Activated CD4-positive, alpha-beta memory T cell treated with anti-CD3 and anti-CD28 coated beads for 36 hours (primary cell): Measurements from ENCODE around the gene SLC35A3. TPM values are rescaled to one million over a fixed set of nuclear protein-coding genes. Genes with fewer than 3 reads are reported as not detected.
A peak's percentile ranks its signal among the peaks of the same experiment; 100 is the strongest.
"Not testable (repeated sequence)": the region's sequence is repeated elsewhere in the genome, so short reads cannot be mapped to it uniquely, and the experiment has no call there.

ENCODE experiments used
- CTCF ChIA-PET: fragments of 350-600 bp; sonication (Branson Sonifier 250); formaldehyde crosslinking; loops from one replicate; lab custom pipeline; 2021; ENCODE audit warnings: antibody characterized with exemption, inconsistent platforms; lab: Charles Lee
- POLR2A ChIA-PET: fragments of 350-600 bp; sonication (Branson Sonifier 250); formaldehyde crosslinking; loops from one replicate; lab custom pipeline; 2021; ENCODE audit warnings: antibody characterized with exemption; lab: Charles Lee
- DNase-seq: peaks from one replicate; pipeline ENCODE4 v3.0.0-alpha.2; 2020
- H3K27ac Mint-ChIP-seq: one replicate; pipeline ENCODE4 v1.8.0; 2021; ENCODE audit warnings: mixed read lengths
- H3K27me3 Mint-ChIP-seq: one replicate; pipeline ENCODE4 v1.8.0; 2021; ENCODE audit warnings: mixed read lengths
- H3K36me3 Mint-ChIP-seq: one replicate; pipeline ENCODE4 v1.8.0; 2021; ENCODE audit warnings: mixed read lengths
- H3K4me1 Mint-ChIP-seq: one replicate; pipeline ENCODE4 v1.8.0; 2021; ENCODE audit warnings: low read depth, mixed read lengths
- H3K4me3 Mint-ChIP-seq: one replicate; pipeline ENCODE4 v1.8.0; 2021; ENCODE audit warnings: mild to moderate bottlenecking, mixed read lengths
- H3K9me3 Mint-ChIP-seq: one replicate; pipeline ENCODE4 v1.8.0; 2021; ENCODE audit warnings: mixed read lengths
- intact Hi-C: fragments of 100-400 bp; cut with micrococcal nuclease; formaldehyde crosslinking; loops from one replicate; pipeline ENCODE4 v1.15.1; 2023
- total RNA-seq, 2 experiments: library from RNA; stranded (reverse); gene quantifications; one replicate each; pipeline ENCODE4 v1.2.3, GENCODE V29; 2021

SLC35A3 gene
- total RNA-seq, 2 experiments from 2014 or later = 16.5 to 18.3 TPM

DNA sequence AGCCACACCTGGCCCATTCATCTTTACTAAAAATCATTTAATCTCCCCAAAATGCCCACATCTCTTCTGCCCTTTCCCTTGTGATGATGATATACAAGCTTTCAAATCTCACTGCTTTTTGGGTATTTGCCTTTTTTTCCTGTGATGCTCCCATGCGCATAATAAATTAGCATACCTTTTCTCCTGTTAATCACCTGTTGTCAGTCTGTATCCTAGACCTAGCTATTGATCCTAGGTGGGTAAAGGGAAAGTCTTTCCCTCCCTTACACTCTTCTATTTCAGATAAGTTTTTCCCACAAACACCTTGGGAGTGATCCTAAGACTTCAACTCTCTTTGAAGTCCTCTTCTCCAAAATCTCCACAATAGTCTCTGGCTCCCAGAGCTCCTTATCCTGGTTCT, 12.0 kb upstream of the SLC35A3 start:
- Mint-ChIP-seq H3K4me3 (no peak overlapping the region), H3K27me3 (no peaks in the 10 kb centered on the region), H3K9me3 (no peaks in the 10 kb centered on the region), H3K36me3 (no peaks in the 10 kb centered on the region), H3K27ac (no peak overlapping the region), H3K4me1 (no peaks in the 10 kb centered on the region)
- intact Hi-C loops = no loop called here
- ChIA-PET POLR2A (interaction anchor here (0.6 kb wide), 1 partner anchor 1155 kb away, joined by 3 read pairs; no protein-coding TSS in a partner anchor), CTCF (no interaction called here)
- DNase-seq = no peak

DNA sequence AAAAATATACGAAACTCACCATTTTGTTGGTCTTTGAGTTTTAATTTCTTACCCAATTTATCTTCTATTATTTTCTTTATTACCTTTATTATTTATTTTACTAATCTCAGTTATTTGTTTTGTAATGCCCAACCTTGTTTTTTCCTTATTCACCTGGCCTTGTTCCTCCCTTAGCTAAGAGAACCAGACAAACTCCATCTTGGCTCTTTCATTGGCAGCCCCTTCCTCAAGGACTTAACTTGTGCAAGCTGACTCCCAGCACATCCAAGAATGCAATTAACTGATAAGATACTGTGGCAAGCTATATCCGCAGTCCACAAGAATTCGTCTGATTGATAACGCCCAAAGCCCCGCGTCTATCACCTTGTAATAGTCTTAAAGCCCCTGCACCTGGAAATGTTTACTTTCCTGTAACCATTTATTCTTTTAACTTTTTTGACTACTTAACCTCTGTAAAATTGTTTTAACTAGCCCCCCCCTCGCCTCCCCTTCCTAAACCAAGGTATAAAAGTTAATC, 10.5 kb upstream of the SLC35A3 start:
- DNase-seq, intact Hi-C loops, H3K4me1 Mint-ChIP-seq, H3K4me3 Mint-ChIP-seq, H3K9me3 Mint-ChIP-seq, CTCF ChIA-PET, POLR2A ChIA-PET, H3K36me3 Mint-ChIP-seq, H3K27me3 Mint-ChIP-seq, H3K27ac Mint-ChIP-seq: not testable (repeated sequence)

DNA sequence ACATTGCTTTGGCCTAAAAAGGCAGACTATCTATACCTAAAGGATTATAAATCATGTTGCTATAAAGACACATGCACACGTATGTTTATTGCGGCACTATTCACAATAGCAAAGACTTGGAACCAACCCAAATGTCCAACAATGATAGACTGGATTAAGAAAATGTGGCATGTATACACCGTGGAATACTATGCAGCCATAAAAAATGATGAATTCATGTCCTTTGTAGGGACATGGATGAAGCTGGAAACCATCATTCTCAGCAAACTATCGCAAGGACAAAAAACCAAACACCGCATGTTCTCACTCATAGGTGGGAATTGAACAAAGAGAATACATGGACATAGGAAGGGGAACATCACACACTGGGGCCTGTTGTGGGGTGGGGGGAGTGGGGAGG, 9.5 kb upstream of the SLC35A3 start:
- DNase-seq, H3K27me3 Mint-ChIP-seq, H3K4me3 Mint-ChIP-seq, H3K36me3 Mint-ChIP-seq, H3K9me3 Mint-ChIP-seq, CTCF ChIA-PET, POLR2A ChIA-PET, H3K27ac Mint-ChIP-seq, H3K4me1 Mint-ChIP-seq: not testable (repeated sequence)
- intact Hi-C loops = loop anchor here (10.0 kb wide), 1 partner anchor 495 kb away; no protein-coding TSS in a partner anchor

DNA sequence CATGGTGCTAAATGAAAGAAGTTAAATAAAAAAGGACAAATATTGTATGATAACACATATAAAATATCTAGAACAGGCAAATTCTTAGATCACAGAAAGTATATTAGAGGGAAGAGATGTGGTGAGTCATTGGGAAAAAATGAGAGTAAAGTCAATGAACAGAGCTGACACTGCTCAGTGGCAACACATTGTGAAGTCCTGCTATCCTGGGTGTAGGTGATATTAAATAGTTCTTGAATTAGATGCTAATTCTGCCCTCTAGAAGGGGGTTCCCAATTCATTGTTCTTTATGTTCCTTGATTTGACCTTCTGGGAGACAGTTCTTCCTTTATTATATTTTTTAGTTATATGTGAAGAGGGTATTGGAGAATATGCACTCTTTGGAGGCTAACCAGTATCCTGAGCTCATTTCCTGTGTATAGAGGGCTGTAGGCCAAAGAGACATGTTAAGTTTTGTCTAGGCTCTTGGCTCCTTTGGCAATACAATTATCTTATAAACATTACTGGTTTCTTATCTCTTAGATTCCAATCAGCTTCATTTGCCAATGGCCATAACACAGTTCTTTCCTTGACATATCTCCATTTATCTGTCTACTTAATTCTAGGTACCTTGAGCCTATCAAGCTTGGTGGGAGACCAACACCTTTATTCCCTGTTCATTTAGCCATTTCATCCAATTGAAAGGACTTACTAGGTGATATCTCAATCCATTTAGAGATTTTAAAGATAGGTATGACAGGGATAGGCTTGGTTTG, 6.6 kb upstream of the SLC35A3 start:
- POLR2A ChIA-PET = no interaction called here
- peaks cover under 1% of the 10 kb centered on the region for H3K4me1 Mint-ChIP-seq
- no peak overlapping the region for H3K27ac Mint-ChIP-seq
- CTCF ChIA-PET = no interaction called here
- H3K4me3 Mint-ChIP-seq = no peak overlapping the region
- H3K9me3 Mint-ChIP-seq = no peaks in the 10 kb centered on the region
- no peaks in the 10 kb centered on the region for H3K27me3 Mint-ChIP-seq
- intact Hi-C loops = loop anchor here (10.0 kb wide), 1 partner anchor 492 kb away; no protein-coding TSS in a partner anchor
- no peak for DNase-seq
- no peaks in the 10 kb centered on the region for H3K36me3 Mint-ChIP-seq

DNA sequence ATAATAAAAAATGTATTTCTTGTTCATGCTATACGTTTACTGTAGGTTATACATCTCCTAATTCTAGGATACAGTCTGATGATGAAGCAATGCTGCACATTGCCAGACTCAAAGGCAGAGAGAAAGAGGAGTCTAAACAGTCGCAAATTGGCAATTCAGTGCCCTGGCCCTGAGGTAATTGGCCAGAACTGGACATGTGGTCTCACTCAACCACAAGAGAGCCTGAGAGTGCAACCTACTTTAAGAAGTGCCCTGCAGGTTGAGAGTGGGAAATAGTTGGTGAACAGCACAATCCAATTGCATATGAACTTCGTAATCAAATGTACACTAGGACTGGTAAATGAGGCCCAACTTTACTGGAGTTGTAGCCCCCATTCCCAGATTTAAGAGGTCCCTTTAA, 5.0 kb upstream of the SLC35A3 start:
- no peaks in the 10 kb centered on the region for H3K27me3 Mint-ChIP-seq
- H3K4me1 Mint-ChIP-seq = peaks cover 6% of the 10 kb centered on the region
- no peaks in the 10 kb centered on the region for H3K9me3 Mint-ChIP-seq
- ChIA-PET POLR2A (no interaction called here), CTCF (no interaction called here)
- DNase-seq = no peak
- no peak overlapping the region for H3K27ac Mint-ChIP-seq
- intact Hi-C loops = loop anchor here (10.0 kb wide), 1 partner anchor 490 kb away; no protein-coding TSS in a partner anchor
- H3K4me3 Mint-ChIP-seq = no peak overlapping the region
- no peaks in the 10 kb centered on the region for H3K36me3 Mint-ChIP-seq

DNA sequence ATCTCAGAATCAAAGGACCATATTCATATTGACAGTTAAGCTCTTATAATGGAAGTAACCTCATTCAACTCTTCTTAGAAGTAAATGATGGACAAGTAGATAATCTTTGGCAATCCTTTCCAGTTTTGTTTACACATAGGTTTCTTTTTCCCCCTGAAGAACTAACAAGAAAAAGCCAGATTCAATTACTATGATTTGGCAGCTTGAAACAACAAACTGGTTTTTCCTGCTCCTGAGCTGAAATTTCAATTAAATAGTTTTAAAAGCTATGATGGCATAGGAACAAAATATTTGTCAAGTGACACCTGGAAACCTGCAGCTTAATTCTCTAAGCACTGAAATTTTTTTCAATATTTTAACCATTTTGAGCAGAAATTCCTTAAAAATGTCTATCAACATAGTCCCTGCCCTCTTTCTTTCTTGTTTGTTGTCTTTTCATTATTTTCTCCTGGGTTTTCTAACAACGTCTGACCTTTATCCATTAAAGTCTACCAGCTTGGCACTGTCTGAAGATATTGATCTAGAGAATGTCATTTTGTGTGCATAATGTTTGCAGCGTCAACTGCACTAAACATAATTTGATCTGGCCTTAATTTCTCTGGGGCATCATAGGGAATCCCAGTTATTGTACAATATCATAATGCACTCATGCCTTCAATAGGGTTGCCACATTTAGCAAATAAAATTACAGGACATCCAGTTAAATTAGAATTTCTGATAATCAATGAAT, 4.0 kb upstream of the SLC35A3 start:
- Mint-ChIP-seq H3K4me1 (peaks cover 11% of the 10 kb centered on the region), H3K27ac (no peak overlapping the region), H3K36me3 (no peaks in the 10 kb centered on the region), H3K9me3 (no peaks in the 10 kb centered on the region), H3K27me3 (no peaks in the 10 kb centered on the region), H3K4me3 (no peak overlapping the region)
- no peak for DNase-seq
- intact Hi-C loops = loop anchor here (10.0 kb wide), 1 partner anchor 489 kb away; no protein-coding TSS in a partner anchor
- ChIA-PET CTCF (no interaction called here), POLR2A (no interaction called here)

DNA sequence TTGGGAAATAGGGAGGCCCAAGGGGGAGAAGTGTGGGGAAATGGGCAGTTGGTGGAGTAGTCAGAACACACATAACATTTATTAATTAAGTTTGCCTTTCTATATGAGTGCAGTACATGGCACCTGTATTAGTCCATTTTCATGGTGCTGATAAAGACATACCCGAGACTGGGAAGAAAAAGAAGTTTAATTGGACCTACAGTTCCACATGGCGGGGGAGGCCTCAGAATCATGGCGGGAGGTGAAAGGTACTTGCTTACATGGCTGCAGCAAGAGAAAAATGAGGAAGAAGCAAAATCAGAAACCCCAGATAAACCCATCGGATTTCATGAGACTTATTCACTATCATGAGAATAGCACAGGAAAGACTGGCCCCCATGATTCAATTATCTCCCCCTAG, 1.6 kb upstream of the SLC35A3 start:
- CTCF ChIA-PET = no interaction called here
- Mint-ChIP-seq H3K36me3 (no peaks in the 10 kb centered on the region), H3K4me1 (peaks cover 18% of the 10 kb centered on the region), H3K4me3 (no peak overlapping the region), H3K27ac (no peak overlapping the region), H3K9me3 (no peaks in the 10 kb centered on the region), H3K27me3 (no peaks in the 10 kb centered on the region)
- POLR2A ChIA-PET = no interaction called here
- DNase-seq = no peak
- intact Hi-C loops = loop anchor here (10.0 kb wide), 1 partner anchor 487 kb away; no protein-coding TSS in a partner anchor

DNA sequence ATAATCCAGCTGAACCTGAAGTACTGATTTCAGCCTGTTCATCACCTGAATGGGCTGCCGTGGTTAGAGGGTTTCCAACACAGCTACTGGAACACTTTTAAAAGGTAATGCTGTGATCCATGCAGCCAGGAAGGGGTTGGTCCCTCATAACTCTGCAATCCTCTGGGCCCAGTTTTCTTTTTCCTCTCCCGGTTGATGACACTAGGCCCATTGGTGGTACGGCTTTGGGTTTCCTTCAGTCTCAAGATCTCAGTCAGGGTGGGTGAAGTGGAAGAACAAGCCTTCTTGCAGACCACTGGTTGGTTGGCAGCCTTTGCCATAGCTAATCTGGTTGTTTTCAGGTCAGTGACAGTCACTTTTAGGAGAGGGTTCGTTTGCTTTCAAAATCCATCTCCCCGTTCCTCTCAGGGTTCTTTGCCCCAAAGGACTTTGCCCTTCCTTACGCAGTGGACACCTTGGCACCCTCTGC, 502 bp upstream of the SLC35A3 start:
- Mint-ChIP-seq H3K36me3 (no peaks in the 10 kb centered on the region), H3K9me3 (no peaks in the 10 kb centered on the region), H3K4me1 (peaks cover 18% of the 10 kb centered on the region), H3K4me3 (peak overlapping the region; percentile 100), H3K27ac (peak overlapping the region; percentile 82), H3K27me3 (no peaks in the 10 kb centered on the region)
- ChIA-PET POLR2A (interaction anchor here (0.6 to 1.6 kb wide), 5 partner anchors 29 to 474 kb away, joined by 3 to 12 read pairs (median 3); a partner anchor contains a TSS), CTCF (interaction anchor here (1.0 to 1.4 kb wide), 3 partner anchors 56 to 494 kb away, joined by 3 read pairs; a partner anchor contains a TSS)
- no peak for DNase-seq
- intact Hi-C loops = loop anchor here (10.0 kb wide), 1 partner anchor 486 kb away; no protein-coding TSS in a partner anchor

DNA sequence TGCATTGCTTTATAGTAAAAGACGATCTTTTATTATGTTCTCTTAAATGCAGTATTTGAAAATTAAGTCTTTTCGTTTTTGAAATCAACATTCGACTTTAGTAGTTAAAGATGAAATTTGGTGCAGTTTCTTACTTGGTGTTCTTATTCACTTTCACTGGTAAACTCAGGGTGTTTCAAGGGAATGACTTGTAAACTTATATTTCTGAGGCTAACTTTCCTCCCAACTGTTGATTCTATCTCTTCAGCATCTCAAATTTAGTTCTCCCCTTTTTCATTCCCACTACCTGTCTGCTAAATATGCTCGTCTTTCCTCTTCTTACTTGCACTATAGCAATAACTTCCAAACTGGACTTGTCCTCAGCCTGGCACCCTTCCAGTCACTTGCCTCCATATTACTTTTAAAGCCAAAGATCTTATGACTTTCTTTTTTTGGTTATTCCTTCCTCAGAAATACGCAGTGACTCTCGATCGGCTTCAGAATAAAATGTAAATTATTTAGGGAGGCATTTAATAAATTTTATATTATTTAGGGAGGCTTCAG, 988 bp downstream of the SLC35A3 start:
- intact Hi-C loops = loop anchor here (1.0 to 5.0 kb wide), 5 partner anchors 67 to 382 kb away; partner anchors contain the start of genes AGL, CDC14A and TRMT13
- peak overlapping the region; percentile 100 for H3K4me3 Mint-ChIP-seq
- H3K36me3 Mint-ChIP-seq = peaks cover 4% of the 10 kb centered on the region
- CTCF ChIA-PET = interaction anchor here (0.9 to 1.4 kb wide), 2 partner anchors 67 to 488 kb away, joined by 3 to 7 read pairs; a partner anchor contains a TSS
- H3K27me3 Mint-ChIP-seq = no peaks in the 10 kb centered on the region
- H3K27ac Mint-ChIP-seq = peak overlapping the region; percentile 69
- POLR2A ChIA-PET = interaction anchor here (1.3 to 1.6 kb wide), 3 partner anchors 27 to 162 kb away, joined by 3 to 12 read pairs (median 3); partner anchors contain the start of gene TRMT13
- H3K4me1 Mint-ChIP-seq = peaks cover 18% of the 10 kb centered on the region
- no peak for DNase-seq
- no peaks in the 10 kb centered on the region for H3K9me3 Mint-ChIP-seq

DNA sequence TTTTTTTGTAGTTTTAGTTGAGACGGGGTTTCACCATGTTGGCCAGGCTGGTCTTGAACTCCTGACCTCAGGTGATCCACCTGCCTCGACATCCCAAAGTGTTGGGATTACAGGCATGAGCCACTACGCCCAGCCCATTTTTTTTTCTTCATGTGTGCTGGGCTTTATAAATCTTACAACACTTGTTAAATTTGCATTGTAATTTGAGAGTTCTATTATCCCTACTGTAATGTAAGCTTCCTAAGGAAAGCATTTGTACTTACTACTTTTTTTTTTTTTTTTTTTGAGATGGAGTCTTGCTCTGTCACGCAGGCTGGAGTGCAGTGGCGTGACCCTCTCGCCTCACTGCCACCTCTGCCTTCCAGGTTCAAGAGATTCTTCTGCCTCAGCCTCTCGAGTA, 2.3 kb downstream of the SLC35A3 start:
- intact Hi-C loops = loop anchor here (5.0 kb wide), 2 partner anchors 165 to 380 kb away; partner anchors contain the start of gene CDC14A
- CTCF ChIA-PET, H3K27me3 Mint-ChIP-seq, H3K4me3 Mint-ChIP-seq, H3K27ac Mint-ChIP-seq, H3K9me3 Mint-ChIP-seq, POLR2A ChIA-PET, DNase-seq, H3K36me3 Mint-ChIP-seq: not testable (repeated sequence)
- peaks cover 18% of the 10 kb centered on the region for H3K4me1 Mint-ChIP-seq

DNA sequence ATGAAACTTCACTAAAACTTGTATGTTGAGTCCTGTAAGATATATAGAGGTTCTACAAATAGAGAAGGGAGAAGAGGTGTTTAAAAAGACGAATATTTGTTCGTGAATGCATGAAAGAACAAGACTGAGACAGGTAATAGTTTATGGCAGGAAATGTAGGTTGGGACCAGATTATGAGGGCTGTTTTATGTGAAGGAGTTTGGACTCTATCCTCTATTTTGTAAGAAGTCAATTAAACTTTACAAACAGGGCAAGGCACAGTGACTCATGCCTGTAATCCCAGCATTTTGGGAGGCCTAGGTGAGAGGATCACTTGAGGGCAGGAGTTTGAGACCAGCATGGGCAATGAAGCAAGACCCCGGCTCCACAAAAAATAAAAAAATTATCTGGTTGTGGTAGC, 5.7 kb downstream of the SLC35A3 start:
- Mint-ChIP-seq H3K27ac (no peak overlapping the region), H3K36me3 (peaks cover 6% of the 10 kb centered on the region), H3K4me3 (no peak overlapping the region), H3K27me3 (no peaks in the 10 kb centered on the region), H3K9me3 (no peaks in the 10 kb centered on the region), H3K4me1 (peaks cover 14% of the 10 kb centered on the region)
- DNase-seq = no peak
- CTCF ChIA-PET = no interaction called here
- intact Hi-C loops = no loop called here
- POLR2A ChIA-PET = no interaction called here
